Fibroblast of lung (primary cell): Measurements from ENCODE around the gene ETS1. TPM values are rescaled to one million over a fixed set of nuclear protein-coding genes. Genes with fewer than 3 reads are reported as not detected.
A peak's percentile ranks its signal among the peaks of the same experiment; 100 is the strongest.

ENCODE experiments used
- DNase-seq, 2 donors: peaks; one replicate each; pipeline versions ENCODE4 v3.0.0 to v3.0.0-alpha.2; 2010; ENCODE audit warnings: low read depth in 2 of 2
- H2AFZ ChIP-seq: 2 replicates; pipeline ENCODE4 v1.5.1; 2012; ENCODE audit warnings: low read length, control low read depth, inconsistent platforms
- H3K27ac ChIP-seq: 2 replicates; pipeline ENCODE4 v1.5.1; 2011; ENCODE audit warnings: low read length, control low read depth; ENCODE audit not compliant: insufficient read depth
- H3K27me3 ChIP-seq: 2 replicates; pipeline ENCODE4 v1.5.1; 2011; ENCODE audit warnings: mild to moderate bottlenecking, low read length; ENCODE audit not compliant: control insufficient read depth, insufficient read depth
- H3K36me3 ChIP-seq: 2 replicates; pipeline ENCODE4 v1.5.1; 2011; ENCODE audit warnings: low read length; ENCODE audit not compliant: control insufficient read depth, insufficient read depth
- H3K4me1 ChIP-seq: 2 replicates; pipeline ENCODE4 v1.5.1; 2011; ENCODE audit warnings: low read length; ENCODE audit not compliant: control insufficient read depth, insufficient read depth; ENCODE audit errors: extremely low read depth
- H3K4me2 ChIP-seq: 2 replicates; pipeline ENCODE4 v1.5.1; 2011; ENCODE audit warnings: low read length, control low read depth; ENCODE audit not compliant: insufficient read depth; ENCODE audit errors: extremely low read depth
- H3K4me3 ChIP-seq, 4 experiments: fragments of 200-600 bp in 1 of 4; sonication (generic) in 1 of 4; replicated peaks in 1 of 4; 2 replicates each; pipeline ENCODE4 v1.5.1; 2011 to 2016; ENCODE audit warnings: low read length in 4 of 4, low read depth in 3 of 4, mild to moderate bottlenecking in 3 of 4, control low read depth in 2 of 4, inconsistent platforms in 1 of 4, mixed read lengths in 1 of 4; ENCODE audit not compliant: insufficient read depth in 1 of 4; ENCODE audit errors: control extremely low read depth in 1 of 4
- H3K79me2 ChIP-seq: 2 replicates; pipeline ENCODE4 v1.5.1; 2012; ENCODE audit warnings: mild to moderate bottlenecking, low read length, inconsistent platforms; ENCODE audit not compliant: control insufficient read depth, insufficient read depth
- H3K9ac ChIP-seq: 2 replicates; pipeline ENCODE4 v1.5.1; 2011; ENCODE audit warnings: mild to moderate bottlenecking, low read length, control low read depth; ENCODE audit not compliant: insufficient read depth
- H3K9me3 ChIP-seq: 2 replicates; pipeline ENCODE4 v1.5.1; 2012; ENCODE audit warnings: low read depth, low read length; ENCODE audit not compliant: control insufficient read depth, insufficient read depth
- H4K20me1 ChIP-seq: 2 replicates; pipeline ENCODE4 v1.5.1; 2011; ENCODE audit warnings: low read length; ENCODE audit not compliant: control insufficient read depth, insufficient read depth; ENCODE audit errors: extremely low read depth
- EZH2 ChIP-seq: IDR thresholded peaks from 2 replicates; pipeline ENCODE4 v1.5.1; 2012; ENCODE audit warnings: low read length, control low read depth, mild to moderate bottlenecking; ENCODE audit errors: missing control alignments
- polyA plus RNA-seq, 2 donors: library from polyadenylated mRNA; depleted of rRNA in 1 of 2; stranded (reverse) in 1 of 2; unstranded in 1 of 2; fragments of >200 nt; gene quantifications; 2 replicates each; pipeline ENCODE4 v1.2.1, GENCODE V29; 2011 to 2012; ENCODE audit warnings: missing spikeins in 1 of 2
- total RNA-seq: library from RNA; depleted of rRNA; stranded (reverse); fragments of >200 nt; gene quantifications from 2 replicates; pipeline ENCODE4 v1.2.1, GENCODE V29; 2014
- TF ChIP-seq, protein P1 (sequence below), 2 donors: IDR thresholded peaks in 1 of 2; conservative IDR thresholded peaks in 1 of 2; 1 replicate in 1 of 2; 2 replicates in 1 of 2; pipeline ENCODE4 v1.5.1; 2011 to 2012; ENCODE audit warnings: low read length in 2 of 2, control low read depth in 1 of 2, inconsistent platforms in 1 of 2, low read depth in 1 of 2, mild to moderate bottlenecking in 1 of 2

The ETS1 gene
- total and polyA plus RNA-seq, 2 donors (not counting 1 experiment from before 2014, with no cell fraction given), result 51.5 to 51.7 TPM

DNA sequence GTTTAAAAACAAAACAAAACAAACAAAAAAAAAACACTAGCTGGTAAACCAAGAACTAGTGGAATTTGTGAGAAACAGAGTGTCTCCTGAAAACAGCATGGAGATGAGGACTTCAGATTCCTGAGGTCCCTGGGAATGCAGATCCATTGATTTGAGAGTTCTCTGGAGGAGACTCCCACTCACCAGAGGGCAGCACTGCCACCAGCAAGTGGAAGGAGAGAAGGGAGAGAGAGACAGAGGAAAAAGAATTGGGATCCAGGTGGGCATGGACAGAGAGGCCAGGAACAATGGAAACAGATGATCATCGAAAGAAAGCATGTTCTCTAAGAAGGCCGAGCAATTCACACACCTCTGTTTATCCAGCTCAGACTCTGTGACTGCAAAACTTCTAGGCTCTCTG lies 31.8 kb downstream of the ETS1 start:
- TF ChIP-seq EZH2, result no peak
- TF ChIP-seq, protein P1, sequence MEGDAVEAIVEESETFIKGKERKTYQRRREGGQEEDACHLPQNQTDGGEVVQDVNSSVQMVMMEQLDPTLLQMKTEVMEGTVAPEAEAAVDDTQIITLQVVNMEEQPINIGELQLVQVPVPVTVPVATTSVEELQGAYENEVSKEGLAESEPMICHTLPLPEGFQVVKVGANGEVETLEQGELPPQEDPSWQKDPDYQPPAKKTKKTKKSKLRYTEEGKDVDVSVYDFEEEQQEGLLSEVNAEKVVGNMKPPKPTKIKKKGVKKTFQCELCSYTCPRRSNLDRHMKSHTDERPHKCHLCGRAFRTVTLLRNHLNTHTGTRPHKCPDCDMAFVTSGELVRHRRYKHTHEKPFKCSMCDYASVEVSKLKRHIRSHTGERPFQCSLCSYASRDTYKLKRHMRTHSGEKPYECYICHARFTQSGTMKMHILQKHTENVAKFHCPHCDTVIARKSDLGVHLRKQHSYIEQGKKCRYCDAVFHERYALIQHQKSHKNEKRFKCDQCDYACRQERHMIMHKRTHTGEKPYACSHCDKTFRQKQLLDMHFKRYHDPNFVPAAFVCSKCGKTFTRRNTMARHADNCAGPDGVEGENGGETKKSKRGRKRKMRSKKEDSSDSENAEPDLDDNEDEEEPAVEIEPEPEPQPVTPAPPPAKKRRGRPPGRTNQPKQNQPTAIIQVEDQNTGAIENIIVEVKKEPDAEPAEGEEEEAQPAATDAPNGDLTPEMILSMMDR (conservative IDR thresholded peaks at IDR 0.05 in 1 of 2, IDR thresholded peaks at IDR 0.05 in 1 of 2; ENCODE audit: low read depth in 1 of 2, low read length in 2 of 2), result peak; percentile 27 to 46
- H4K20me1 ChIP-seq, result no peaks in the 10 kb centered on the region
- H3K36me3 ChIP-seq, result no peaks in the 10 kb centered on the region
- H3K4me2 ChIP-seq, result no peak overlapping the region
- H3K27ac ChIP-seq, result no peak overlapping the region
- H2AFZ ChIP-seq, result no peak overlapping the region
- no peak overlapping the region for H3K9ac ChIP-seq
- H3K27me3 ChIP-seq, result no peaks in the 10 kb centered on the region
- peaks cover 5% of the 10 kb centered on the region for H3K4me1 ChIP-seq
- H3K4me3 ChIP-seq, result no peak overlapping the region
- no peaks in the 10 kb centered on the region for H3K9me3 ChIP-seq
- H3K79me2 ChIP-seq, result no peaks in the 10 kb centered on the region
- peak; percentile 28 to 39 for DNase-seq

DNA sequence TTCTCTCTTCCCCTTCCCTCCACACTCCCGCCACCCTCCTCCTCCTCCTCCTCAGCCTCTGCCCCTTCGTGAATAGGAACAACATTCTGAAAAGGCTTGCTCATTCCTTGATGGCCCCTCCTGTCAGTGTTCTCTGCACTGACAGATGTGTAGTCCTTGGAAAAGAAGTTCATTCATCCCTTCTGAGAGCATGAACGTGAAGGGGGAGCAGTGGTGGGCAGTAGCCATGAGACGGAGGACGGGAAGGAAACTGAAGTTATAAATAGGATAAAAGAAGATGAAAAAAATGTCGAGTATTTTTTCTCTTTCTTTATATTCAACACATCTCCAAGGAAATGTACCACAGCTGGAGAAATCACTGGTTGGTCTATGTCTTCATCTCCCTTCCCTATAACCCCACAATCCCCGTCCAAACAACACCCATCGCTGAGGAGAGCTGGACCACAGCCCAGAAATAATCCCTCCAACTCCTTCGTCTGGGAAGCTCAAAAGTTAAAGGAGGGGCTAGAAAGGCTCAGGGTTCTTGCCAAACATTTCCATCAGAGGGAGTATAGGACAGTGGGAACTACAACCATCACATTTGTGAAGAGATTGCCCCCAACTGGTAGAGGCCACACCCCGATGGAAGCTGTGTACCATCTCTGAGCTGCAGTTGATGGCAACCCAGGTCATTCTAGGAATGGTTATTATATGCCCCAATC lies 33.5 kb downstream of the ETS1 start:
- no peaks in the 10 kb centered on the region for H3K27me3 ChIP-seq
- no peak overlapping the region for H2AFZ ChIP-seq
- DNase-seq, result peak in 1 of 2 donors; percentile 88
- peaks cover 5% of the 10 kb centered on the region for H3K4me1 ChIP-seq
- no peak overlapping the region for H3K27ac ChIP-seq
- H3K4me3 ChIP-seq, result no peak overlapping the region
- H3K9me3 ChIP-seq, result no peaks in the 10 kb centered on the region
- H3K4me2 ChIP-seq, result peak overlapping the region; percentile 48
- TF ChIP-seq, protein P1 (conservative IDR thresholded peaks at IDR 0.05 in 1 of 2, IDR thresholded peaks at IDR 0.05 in 1 of 2; ENCODE audit: low read depth in 1 of 2, low read length in 2 of 2), result peak; percentile 37 to 44
- TF ChIP-seq EZH2, result no peak
- no peaks in the 10 kb centered on the region for H3K79me2 ChIP-seq
- no peaks in the 10 kb centered on the region for H4K20me1 ChIP-seq
- no peak overlapping the region for H3K9ac ChIP-seq
- H3K36me3 ChIP-seq, result no peaks in the 10 kb centered on the region

DNA sequence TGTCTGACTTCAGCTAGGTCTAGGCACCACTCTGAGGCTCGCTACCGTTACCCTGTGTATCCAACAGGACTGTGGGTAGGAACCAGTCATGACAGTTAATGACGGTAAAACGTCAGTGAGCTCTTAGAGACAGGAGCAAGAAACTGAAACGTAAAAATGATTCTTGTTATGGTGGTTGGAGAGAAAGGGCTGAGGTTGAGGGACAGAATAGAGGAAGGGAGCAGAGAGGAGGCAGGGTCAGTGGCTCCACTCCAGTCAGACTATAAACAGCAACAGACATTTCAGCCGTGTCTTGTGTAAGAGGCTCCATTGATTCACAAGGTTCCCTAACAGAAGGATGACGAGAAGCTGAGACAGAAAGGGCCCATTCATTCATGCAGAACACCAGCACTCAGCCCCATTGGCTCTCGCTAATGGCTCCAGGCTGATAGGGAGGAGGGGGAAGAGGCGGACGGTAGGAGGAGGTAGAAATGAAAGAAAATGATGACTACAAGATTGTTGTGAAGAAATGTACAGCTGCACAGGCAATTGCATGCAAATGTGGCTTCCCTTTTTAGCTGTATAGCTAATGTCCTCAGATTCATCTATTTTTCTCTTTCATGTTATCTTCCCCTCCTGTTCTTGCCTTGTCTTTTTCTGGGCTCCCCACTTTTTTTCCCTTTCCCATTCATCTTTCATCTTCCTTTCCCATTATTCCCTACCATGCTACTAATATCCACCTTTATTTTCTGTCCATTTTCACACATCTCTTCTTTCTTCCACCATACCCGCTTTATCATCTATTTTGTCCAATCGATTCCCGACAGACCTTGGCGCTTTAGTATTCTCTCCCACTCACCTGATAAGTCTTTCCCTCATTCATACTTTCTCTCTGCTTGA lies 34.3 kb downstream of the ETS1 start:
- H4K20me1 ChIP-seq, result no peaks in the 10 kb centered on the region
- peak; percentile 61 to 71 for DNase-seq
- no peaks in the 10 kb centered on the region for H3K27me3 ChIP-seq
- TF ChIP-seq, protein P1 (conservative IDR thresholded peaks at IDR 0.05 in 1 of 2, IDR thresholded peaks at IDR 0.05 in 1 of 2; ENCODE audit: low read depth in 1 of 2, low read length in 2 of 2), result no peak
- no peak for TF ChIP-seq EZH2
- no peak overlapping the region for H3K27ac ChIP-seq
- peak overlapping the region; percentile 21 for H3K4me2 ChIP-seq
- H3K9ac ChIP-seq, result no peak overlapping the region
- H3K79me2 ChIP-seq, result no peaks in the 10 kb centered on the region
- no peaks in the 10 kb centered on the region for H3K9me3 ChIP-seq
- H3K4me1 ChIP-seq, result peaks cover 5% of the 10 kb centered on the region
- no peak overlapping the region for H2AFZ ChIP-seq
- no peak overlapping the region for H3K4me3 ChIP-seq
- no peaks in the 10 kb centered on the region for H3K36me3 ChIP-seq
